ENCODE measurements around the gene SCG3.

Gene SCG3

DNA sequence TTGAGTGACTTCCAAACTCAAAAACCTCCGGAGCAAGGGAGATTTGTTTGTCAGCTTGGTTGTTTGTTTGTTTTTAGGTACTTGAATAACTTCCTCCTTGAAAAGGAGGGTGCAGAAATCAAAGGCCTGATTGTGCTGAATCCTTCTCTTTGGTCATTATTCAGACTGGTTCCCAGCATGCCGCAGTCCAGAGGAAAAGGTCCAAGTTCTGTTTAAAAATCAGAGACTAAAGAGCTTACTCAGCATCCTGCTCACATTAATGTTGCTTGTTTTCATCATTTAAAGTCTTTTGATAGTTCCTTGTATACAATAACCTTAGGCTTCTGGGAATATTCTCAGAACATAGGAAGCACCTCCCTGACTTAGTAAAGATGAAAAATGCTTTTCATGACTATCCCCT, 982 bp upstream of the SCG3 start:
- DNase-seq, result no peak

GRCh38 chr15:51687565-51687964, 6.3 kb downstream of the SCG3 start:
- no peak for DNase-seq

- no peak for DNase-seq
Observed at GRCh38 chr15:51688863-51689262, 7.6 kb downstream of the SCG3 start.

DNA sequence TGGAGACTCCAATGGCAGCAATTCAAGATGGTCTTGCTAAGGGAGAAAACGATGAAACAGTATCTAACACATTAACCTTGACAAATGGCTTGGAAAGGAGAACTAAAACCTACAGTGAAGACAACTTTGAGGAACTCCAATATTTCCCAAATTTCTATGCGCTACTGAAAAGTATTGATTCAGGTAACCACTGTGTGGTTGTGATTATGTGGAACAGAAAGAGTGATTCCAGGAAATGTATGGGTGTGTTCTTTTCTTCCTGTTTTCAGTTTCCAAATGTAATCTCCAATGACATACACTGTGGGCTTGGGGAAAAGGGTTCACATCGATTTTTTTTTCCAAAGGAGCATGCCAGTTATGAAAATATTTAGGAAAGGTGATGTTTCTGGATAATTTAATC, 10.9 kb downstream of the SCG3 start:
- no peak for DNase-seq

- no peak for DNase-seq
Observed at GRCh38 chr15:51696566-51696965, 15.3 kb downstream of the SCG3 start.

GRCh38 chr15:51697163-51697562, 15.9 kb downstream of the SCG3 start:
- no peak for DNase-seq

GRCh38 chr15:51699373-51699772, 18.1 kb downstream of the SCG3 start:
- no peak for DNase-seq

DNA sequence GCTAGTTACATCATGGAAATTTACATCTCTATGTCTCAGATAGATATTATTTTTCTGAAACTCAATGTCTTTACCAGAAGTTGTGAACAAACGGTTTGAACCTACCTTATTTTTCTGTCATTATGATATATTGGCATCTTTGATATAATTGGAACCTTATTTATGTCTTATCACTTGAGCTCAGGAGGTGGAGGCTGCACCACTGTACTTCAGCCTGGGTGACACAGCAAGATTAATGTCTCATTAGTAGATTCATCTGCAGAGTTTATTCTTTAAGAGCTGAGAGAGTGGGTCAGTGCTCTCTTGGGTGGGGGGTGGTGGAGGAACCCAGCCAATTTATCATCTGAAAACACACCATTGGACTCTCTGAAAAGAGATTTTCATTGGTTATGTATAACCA, 21.4 kb downstream of the SCG3 start:
- DNase-seq, result no peak

- no peak for DNase-seq
Observed at GRCh38 chr15:51706291-51706690, 25.0 kb downstream of the SCG3 start.

DNA sequence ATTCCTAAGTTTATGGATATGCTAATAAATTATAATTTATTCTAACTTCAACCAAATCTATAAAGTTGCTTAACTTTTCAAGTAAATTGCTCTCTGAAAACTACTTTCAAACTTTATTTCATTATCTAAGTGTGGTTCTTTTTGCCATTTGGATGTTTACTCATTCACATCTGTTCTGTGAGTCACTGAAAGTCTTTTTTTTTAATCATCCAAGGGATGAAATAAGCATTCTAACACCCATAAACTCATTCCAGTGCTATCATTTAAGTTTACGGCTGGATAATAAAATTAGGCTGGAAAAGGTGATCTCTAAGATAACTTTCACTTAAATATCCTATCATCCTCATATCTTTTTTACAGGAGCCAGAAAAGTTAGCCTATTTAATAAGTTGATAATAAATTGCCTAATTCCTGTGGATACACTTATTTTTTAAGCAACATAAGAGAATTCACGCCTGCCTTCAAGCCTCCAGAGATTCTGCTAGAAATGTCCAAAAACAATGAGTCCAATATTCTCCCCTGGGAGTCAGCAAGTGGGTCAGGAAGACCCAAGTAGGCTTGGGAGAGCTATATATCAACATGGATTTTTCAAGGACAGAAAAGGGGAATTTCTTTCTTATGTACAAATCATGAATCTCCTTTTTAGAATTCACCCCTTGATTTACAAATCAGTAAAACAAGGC, 25.8 kb downstream of the SCG3 start:
- no peak for DNase-seq

GRCh38 chr15:51708013-51708412, 26.7 kb downstream of the SCG3 start:
- DNase-seq, result peak; percentile 85

GRCh38 chr15:51709031-51709430, 27.7 kb downstream of the SCG3 start:
- no peak for DNase-seq

- no peak for DNase-seq
Observed at GRCh38 chr15:51714162-51714561, 32.9 kb downstream of the SCG3 start.

DNA sequence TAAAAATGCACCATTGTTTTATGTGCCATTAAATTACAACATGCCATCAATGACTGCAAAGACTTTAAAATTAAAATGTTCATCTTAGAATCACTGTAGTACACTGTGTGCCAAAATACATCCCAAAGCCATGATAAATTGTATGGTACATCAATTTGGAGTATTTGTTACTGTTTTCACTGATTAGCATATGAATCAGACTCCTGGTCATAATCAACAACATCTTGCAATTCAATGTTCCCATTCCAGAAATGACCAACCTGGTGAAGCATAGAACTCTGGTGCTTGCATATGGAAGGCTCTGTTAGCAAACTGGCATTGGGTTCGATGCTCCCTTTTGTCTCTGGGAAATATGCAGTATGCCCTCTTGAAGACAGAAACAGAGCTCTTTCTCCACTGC, 33.6 kb downstream of the SCG3 start:
- no peak for DNase-seq

DNA sequence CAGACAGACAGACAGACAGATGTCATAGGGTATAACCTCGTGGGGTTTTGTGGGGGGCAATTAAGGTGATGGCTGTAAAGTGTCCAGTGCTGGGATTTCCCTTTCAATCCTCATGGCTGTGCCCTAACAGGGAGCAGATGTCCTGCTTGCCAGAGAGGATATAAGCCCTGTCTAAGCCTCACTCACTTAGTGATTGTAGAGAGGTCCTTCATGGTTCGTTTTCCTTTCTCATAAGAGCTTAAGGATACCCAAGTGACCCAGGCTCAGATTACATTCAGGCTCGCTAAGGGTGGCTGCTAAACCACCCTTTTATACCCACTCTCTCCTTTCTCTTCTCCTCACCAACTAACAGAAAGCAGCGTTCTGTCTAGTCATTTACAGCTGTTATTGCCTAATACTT, 36.9 kb downstream of the SCG3 start:
- DNase-seq, result peak; percentile 49

DNA sequence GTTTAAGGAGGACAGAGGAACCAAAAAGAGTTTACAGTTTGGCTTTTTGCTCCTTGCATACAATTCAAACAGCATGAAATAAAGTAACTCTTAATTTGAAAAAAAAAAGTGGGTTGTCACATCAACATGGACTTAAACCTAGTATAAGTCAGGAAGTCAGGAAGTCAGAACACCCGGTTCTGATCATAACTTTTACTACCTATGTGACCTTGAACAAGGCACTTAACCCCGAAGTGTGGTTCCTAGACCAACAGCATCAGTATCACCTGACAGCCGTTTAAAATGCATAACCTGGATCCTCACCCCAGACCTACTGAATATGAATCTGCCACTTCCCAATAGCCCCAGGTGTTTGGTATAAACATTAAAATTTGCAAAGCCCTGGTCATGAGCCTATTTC, 37.4 kb downstream of the SCG3 start:
- DNase-seq, result no peak

DNA sequence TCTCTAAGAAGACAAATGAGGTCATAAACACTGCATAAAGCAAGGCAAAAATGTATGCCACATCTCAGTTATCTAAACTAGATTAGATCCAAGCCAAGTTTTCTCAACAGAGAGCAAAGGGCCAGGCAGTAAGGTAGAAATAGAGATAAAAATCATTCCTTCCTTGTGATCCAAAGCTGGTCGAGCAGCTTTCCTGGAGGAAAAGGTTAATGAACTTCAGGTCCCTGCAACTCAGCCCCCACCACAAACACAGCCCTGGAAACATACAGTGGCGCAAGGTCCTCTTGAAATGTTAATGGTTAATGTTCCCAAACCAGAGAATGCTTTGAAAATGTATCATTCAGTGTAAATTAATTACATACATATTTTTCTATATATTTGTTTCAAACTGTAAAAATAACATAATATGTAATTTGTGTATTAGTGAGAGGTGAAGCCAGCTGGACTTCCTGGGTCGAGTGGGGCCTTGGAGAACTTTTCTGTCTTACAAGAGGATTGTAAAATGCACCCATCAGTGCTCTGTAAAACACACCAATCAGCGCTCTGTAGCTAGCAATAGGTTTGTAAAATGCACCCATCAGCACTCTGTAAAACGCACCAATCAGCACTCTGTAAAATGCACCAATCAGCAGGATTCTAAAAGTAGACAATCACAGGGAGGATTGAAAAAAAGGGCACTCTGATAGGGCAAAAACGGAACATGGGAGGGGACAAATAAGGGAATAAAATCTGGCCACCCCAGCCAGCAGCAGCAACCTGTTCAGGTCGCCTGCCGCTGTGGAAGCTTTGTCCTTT, 39.1 kb downstream of the SCG3 start:
- no peak for DNase-seq

GRCh38 chr15:51721199-51721960, 40.1 kb downstream of the SCG3 start:
- no peak for DNase-seq

GRCh38 chr15:51724199-51724598, 42.9 kb downstream of the SCG3 start:
- DNase-seq, result no peak

GRCh38 chr15:51724673-51725072, 43.4 kb downstream of the SCG3 start:
- DNase-seq, result no peak

- no peak for DNase-seq
Observed at GRCh38 chr15:51726302-51727073, 45.2 kb downstream of the SCG3 start.

DNA sequence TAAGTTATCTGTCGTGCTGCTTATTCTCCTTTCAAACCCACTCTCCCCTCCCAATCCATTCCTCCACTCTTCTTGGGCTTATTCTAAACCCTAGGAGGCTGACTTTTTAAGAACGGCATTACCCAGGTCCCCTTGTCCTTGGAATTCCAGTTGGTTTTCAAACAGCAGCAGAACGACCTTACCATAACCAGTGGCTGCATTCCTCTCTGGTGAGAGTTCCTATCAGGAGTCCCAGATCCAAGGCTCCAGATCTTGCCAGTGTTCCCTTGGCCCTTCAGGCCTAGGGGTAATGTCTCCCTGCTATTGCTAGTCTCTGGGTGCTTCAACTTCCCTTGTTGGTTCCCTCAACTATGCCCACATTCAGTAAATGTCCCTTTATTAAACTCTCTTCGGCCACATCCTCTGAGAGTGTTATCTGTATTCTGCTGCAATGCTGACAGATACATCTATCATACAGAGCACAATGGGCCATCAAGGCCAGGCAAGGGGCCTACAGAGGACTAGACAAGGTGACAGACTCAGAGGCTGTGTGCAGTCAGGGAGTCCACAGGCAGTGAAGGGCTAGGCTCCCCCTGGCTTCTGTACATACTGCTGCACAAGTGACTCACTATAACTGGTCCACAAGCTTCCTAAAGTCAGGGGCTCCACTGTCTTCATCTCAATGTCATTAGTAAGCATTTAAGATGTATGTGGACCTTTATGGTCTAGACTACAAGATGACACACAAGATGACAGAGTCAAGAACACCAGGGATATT, 46.0 kb downstream of the SCG3 start:
- no peak for DNase-seq
